MM.1S (cell line): ENCODE measurements around the gene LYSMD4.

Experiments
- CTCF ChIP-seq: fragments of 300-600 bp; sonication (generic); IDR thresholded peaks from 2 replicates; pipeline ENCODE4 v1.5.1; 2016; ENCODE audit warnings: antibody characterized with exemption, low read length, mixed read lengths
- EZH2 ChIP-seq: fragments of 300-600 bp; sonication (generic); optimal IDR thresholded peaks from 2 replicates; pipeline ENCODE3; 2017; ENCODE audit warnings: low read depth, mild to moderate bottlenecking, antibody characterized with exemption, low read length, mixed read lengths
- EZH2phosphoT487 ChIP-seq: fragments of 300-600 bp; sonication (generic); IDR thresholded peaks from 2 replicates; pipeline ENCODE4 v1.6.1; 2018; ENCODE audit warnings: antibody characterized with exemption, low read length

- no peak; the same call in 1 of the 2 replicates for TF ChIP-seq CTCF
- no peak for TF ChIP-seq EZH2
- no peak for TF ChIP-seq EZH2phosphoT487
Measured at GRCh38 chr15:99744142-99744541, 10.9 kb upstream of the LYSMD4 start.
